Measurements from ENCODE around the gene HBM.

DNA sequence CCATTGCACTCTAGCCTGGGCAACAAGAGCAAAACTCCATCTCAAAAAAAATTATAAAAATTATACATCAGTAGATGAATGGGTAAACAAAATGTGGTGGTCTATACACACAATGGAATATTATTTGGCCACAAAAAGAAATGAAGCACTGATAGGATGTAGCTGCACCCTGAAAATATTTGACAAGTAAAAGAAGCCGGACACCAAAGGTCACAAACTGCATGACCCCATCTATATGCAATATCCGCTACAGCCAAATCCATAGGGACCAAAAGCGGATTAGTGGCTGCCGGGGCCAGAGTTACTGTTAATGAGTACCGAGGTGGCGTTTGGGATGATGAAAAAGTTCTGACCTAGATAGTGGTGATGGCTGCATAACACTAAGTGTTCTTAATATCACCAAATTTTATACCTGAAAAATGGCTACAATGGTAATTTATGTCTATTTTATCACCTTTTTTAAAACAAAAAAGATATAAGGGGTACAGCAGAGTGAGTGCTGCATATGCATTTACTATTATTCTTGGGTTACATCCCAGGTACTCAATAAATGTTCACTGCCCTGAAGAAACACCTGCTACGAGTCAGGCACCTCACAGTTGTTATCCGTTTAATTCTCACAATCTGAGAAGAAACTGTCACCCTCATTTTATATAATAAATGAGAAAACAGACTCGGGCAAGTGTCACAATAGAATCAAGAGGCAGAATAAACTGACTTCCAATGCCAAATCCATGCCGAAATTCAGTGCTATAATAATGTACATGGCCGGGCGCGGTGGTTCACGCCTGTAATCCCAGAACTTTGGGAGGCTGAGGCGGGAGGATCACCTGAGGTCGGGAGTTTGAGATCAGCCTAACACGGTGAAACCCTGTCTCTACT lies 13.7 kb downstream of the HBM start:
- TF ChIP-seq, protein P1, sequence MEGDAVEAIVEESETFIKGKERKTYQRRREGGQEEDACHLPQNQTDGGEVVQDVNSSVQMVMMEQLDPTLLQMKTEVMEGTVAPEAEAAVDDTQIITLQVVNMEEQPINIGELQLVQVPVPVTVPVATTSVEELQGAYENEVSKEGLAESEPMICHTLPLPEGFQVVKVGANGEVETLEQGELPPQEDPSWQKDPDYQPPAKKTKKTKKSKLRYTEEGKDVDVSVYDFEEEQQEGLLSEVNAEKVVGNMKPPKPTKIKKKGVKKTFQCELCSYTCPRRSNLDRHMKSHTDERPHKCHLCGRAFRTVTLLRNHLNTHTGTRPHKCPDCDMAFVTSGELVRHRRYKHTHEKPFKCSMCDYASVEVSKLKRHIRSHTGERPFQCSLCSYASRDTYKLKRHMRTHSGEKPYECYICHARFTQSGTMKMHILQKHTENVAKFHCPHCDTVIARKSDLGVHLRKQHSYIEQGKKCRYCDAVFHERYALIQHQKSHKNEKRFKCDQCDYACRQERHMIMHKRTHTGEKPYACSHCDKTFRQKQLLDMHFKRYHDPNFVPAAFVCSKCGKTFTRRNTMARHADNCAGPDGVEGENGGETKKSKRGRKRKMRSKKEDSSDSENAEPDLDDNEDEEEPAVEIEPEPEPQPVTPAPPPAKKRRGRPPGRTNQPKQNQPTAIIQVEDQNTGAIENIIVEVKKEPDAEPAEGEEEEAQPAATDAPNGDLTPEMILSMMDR (IDR thresholded peaks at IDR 0.05; ENCODE audit: low read depth, low read length) = no peak
- TF ChIP-seq POLR2A (IDR thresholded peaks at IDR 0.05; ENCODE audit: extremely low read depth, insufficient read length) (no peak), MYC (IDR thresholded peaks at IDR 0.05; ENCODE audit: low read depth, low read length) (no peak)
- TF ChIP-seq, protein P2, sequence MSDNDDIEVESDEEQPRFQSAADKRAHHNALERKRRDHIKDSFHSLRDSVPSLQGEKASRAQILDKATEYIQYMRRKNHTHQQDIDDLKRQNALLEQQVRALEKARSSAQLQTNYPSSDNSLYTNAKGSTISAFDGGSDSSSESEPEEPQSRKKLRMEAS (IDR thresholded peaks at IDR 0.05; ENCODE audit: low read depth, low read length) = no peak
